Coronary artery (tissue), 2 donors: ENCODE results near the gene ASB10.

Source experiments
- DNase-seq: peaks from one replicate; pipeline ENCODE4 v3.0.0-alpha.2; 2017; ENCODE audit warnings: low spot score
- H3K27ac ChIP-seq, 2 donors: fragments of 200-600 bp; sonication (generic); one replicate each; pipeline ENCODE4 v1.5.1; 2016 to 2019
- H3K4me3 ChIP-seq: fragments of 200-600 bp; sonication (generic); 2 replicates; pipeline ENCODE4 v1.5.1; 2016; ENCODE audit warnings: mild to moderate bottlenecking, moderate library complexity
- TF ChIP-seq, protein P1 (sequence below): fragments of 200-600 bp; sonication (generic); IDR thresholded peaks from one replicate; pipeline ENCODE4 v1.5.1; 2019; ENCODE audit warnings: antibody characterized with exemption

The ASB10 gene

DNA sequence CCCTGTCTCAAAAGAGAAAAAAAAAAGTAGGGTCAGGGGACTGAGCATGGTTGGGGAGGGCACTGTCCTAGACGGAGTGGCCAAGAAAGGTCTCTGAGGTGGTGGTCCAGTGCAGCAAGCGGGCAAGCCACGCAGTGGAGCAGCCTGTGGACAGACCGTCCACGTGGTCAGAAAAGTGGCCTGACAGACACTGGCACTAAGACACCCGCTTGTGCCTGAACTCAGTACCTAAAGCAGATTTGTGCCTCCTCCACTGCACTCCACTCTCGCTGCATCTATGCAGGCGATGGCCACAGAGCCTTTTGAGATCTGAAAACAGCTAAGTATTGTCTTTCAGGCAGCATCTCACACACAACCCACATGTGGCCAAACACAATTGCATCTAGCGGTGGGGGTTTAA lies 8.8 kb downstream of the ASB10 start:
- TF ChIP-seq, protein P1, sequence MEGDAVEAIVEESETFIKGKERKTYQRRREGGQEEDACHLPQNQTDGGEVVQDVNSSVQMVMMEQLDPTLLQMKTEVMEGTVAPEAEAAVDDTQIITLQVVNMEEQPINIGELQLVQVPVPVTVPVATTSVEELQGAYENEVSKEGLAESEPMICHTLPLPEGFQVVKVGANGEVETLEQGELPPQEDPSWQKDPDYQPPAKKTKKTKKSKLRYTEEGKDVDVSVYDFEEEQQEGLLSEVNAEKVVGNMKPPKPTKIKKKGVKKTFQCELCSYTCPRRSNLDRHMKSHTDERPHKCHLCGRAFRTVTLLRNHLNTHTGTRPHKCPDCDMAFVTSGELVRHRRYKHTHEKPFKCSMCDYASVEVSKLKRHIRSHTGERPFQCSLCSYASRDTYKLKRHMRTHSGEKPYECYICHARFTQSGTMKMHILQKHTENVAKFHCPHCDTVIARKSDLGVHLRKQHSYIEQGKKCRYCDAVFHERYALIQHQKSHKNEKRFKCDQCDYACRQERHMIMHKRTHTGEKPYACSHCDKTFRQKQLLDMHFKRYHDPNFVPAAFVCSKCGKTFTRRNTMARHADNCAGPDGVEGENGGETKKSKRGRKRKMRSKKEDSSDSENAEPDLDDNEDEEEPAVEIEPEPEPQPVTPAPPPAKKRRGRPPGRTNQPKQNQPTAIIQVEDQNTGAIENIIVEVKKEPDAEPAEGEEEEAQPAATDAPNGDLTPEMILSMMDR = no peak
- no peak for DNase-seq
- Histone ChIP-seq H3K27ac (no peak overlapping the region), H3K4me3 (no peak overlapping the region)

DNA sequence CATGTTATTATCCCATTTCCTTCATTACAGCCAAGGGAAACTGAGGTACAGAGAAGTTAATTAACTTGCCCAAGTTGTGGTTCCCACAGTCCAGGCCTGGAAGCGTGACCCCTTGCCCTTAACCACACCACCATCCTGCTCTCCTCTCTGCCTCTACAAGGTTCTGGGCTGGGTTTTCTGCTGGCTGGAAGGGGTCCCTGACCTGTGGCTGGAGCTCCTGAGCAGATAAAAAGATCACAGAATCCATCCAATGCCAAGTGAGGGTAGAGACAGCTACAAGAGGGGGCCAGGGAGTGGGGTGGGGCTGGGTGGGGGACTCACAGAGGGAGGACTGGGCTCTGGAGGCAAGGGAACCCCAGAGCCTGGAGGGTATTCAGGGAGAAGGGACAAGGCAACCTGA lies 9.7 kb downstream of the ASB10 start:
- TF ChIP-seq, protein P1 = no peak
- DNase-seq = peak; percentile 49
- no peak overlapping the region for H3K27ac ChIP-seq
- no peak overlapping the region for H3K4me3 ChIP-seq

GRCh38 chr7:151176401-151176800 lies 10.6 kb downstream of the ASB10 start:
- no peak overlapping the region for H3K27ac ChIP-seq
- TF ChIP-seq, protein P1 = no peak
- no peak overlapping the region for H3K4me3 ChIP-seq
- no peak for DNase-seq

DNA sequence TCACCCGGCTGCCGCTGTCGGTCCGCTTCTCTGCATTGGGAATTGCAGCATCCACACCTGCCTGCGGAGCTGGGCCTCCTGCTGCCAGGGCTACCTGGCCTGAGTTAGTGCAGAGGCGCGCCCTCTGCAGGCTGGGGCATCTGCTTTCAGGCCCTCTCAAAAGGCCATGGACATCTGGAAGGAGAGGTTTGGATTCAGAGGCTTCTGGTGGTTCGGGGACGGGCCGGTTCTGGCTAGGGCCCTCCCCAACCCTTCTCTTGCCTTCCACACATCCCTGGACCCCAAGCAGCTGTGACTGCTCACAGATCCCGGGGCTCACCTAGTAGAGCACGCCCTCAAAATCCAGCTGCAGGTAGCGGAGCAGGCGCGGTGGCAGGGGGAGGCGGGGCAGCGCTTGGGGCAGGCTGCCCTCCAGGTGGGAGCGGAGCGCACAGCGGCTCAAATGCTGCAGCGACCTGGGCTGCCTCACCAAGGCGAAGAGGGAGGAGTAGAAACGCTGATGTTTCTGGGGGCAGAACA lies 11.2 kb downstream of the ASB10 start:
- TF ChIP-seq, protein P1 = no peak
- Histone ChIP-seq H3K4me3 (no peak overlapping the region), H3K27ac (no peak overlapping the region)
- no peak for DNase-seq

DNA sequence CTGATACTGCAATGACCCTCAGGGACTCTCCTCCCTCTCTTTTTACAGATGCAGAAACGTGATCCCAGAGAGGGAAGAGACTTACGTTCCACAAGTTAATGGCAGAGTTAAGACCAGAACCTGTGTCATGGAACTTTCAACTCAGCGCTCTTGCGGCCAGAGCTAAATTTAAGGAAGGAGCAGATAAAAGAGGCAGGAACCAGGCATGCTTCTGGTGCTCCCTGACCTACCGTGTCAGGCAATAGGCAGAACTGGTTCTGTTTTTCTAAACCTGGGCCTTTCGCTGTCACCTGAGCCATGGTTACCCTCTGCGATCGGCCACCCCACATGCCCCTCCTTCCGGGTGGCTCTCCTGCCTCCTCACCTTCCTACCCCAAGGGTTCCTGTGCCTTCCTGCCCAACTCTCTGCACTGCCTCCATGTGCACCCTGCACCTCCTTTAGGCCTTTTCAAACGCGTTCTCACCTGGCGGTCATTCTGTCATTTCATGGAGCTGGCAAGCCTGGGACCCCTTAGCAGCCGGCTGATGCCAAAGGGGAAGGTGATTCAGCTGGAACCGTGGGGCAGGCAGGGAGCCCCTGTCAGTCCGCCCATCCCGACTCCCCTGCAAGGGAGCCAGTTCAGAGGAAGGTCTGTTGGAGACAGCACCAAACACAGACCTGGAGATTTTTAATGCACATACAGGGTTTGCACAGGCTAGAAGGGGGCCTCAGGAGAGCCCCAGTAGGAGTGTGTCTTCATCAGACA lies 11.8 kb downstream of the ASB10 start:
- no peak for DNase-seq

GRCh38 chr7:151174246-151175046 lies 12.6 kb downstream of the ASB10 start:
- DNase-seq = peak; percentile 69
- H3K27ac ChIP-seq = no peak overlapping the region
- TF ChIP-seq, protein P1 = no peak

More for the DNA sequence above, 11.8 kb downstream of the ASB10 start:
- Histone ChIP-seq H3K27ac (no peak overlapping the region), H3K4me3 (no peak overlapping the region)
- TF ChIP-seq, protein P1 = no peak

More at GRCh38 chr7:151174246-151175046, 12.6 kb downstream of the ASB10 start:
- no peak overlapping the region for H3K4me3 ChIP-seq
